ENCODE measurements around the gene ATP6V0B.

Gene ATP6V0B

DNA sequence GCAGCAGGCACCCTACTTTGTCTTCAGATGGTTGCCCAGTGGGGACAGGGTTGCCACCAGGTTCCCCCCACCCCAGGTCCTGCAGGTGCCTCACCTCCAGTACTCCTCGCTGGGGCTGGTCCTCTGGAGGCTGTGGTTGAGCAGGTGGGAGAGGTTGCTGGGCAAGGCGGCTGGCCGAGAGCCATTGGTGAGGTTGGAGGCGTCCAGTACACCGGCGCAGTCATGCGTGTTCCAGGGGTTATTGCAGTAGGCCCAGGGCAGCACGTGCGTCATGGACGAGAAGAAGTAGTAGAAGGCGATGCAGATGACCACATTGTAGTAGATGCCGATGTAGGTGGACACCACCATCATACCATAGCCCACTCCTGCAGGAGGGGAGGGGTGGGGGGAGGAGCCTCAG lies 33.5 kb downstream of the ATP6V0B start:
- no peak for DNase-seq

DNA sequence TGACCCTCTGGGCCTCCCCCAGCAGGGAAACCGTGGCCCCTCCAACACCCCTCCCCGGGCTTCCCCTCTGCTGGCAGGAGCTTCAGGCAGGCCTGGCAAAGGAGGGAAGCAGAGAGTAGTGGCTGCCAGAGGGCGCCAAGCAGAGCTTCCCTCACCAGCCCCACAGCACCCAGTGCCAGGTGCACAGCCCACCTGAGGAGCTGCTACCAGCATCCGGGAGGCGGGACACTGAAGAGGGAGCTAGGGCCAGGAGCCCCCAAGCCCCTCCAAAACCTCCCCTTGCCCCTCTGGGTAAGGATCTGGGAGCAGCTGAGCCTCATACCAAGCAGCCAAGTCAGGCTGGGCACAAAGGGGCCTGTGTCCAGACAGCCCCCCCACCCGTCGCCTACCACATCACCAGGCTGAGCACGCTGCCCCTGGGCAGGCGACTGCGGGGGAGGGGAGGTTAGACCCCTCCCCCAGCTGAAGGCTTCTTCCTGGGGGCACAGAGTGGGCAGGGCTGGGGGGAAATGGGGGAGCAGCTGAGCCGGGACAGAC lies 36.2 kb downstream of the ATP6V0B start:
- no peak for DNase-seq

DNA sequence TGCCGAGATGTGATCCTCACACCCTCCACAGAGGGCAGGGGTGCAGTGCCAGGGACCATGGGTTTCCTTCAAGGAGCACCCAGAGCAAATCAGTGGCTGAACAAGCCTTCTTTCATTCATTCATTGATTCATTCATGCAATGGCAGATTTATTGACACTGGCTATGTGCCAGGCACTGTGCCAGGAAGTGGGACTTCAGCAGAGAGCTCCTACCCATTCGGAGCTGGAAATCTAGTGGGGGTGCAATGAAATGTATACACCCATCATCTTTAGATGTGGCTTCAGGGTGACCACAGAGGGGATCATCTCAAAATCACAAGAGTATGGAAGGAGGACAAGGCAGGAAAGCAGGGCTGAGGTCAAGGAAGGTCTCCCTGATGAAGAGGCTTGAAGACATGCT lies 37.6 kb downstream of the ATP6V0B start:
- no peak for DNase-seq

DNA sequence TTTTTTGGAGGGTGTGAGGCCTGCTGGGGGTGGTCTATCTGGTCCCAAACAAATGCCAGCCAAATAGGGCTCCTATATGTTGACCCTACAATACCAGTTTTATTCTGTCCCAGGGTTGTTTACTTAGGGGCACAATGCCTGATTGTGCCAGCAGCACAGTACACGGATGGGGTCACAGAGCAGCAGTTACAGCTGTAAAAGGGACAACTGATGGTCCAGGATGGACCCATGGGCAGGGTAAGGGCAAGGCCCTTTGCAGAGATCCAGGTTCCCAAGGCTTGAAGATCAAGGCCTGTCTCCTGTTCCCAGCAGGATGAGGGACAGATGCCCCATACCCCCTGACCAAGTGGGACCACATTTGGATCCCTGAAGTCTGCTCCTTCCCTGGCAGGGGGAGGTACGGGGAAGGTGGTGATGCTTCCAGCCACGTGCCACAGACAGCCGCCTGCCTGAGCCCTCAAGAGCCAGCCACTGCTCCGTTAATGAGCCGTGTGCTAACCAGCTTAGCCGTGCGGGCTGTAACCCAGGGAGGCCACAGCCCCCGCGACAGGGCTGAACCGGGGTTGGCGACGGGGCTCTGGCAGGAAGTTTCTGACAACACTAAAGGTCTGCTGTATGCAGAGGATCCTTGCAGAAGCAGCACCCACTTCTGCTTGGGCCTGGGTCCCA lies 38.3 kb downstream of the ATP6V0B start:
- DNase-seq, result no peak

DNA sequence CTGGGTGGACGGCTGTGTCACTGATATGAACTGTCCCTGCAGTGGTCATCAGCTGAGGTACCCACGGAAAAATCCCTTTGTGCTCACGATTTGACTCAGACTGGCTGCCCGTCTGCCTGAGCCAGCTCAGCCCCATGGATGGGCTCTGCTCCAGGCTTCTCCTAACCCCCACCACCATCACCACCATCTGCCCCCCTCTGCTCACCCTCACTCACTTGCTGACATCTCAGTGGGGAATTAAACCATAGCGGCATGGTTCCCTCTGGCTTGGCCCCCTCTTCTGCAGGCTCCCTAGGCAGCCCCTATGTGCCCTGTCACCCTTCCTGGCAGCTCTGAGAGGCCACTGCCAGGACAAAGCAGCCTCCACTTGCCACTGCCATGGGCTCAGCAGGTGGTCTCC lies 39.2 kb downstream of the ATP6V0B start:
- DNase-seq, result no peak

DNA sequence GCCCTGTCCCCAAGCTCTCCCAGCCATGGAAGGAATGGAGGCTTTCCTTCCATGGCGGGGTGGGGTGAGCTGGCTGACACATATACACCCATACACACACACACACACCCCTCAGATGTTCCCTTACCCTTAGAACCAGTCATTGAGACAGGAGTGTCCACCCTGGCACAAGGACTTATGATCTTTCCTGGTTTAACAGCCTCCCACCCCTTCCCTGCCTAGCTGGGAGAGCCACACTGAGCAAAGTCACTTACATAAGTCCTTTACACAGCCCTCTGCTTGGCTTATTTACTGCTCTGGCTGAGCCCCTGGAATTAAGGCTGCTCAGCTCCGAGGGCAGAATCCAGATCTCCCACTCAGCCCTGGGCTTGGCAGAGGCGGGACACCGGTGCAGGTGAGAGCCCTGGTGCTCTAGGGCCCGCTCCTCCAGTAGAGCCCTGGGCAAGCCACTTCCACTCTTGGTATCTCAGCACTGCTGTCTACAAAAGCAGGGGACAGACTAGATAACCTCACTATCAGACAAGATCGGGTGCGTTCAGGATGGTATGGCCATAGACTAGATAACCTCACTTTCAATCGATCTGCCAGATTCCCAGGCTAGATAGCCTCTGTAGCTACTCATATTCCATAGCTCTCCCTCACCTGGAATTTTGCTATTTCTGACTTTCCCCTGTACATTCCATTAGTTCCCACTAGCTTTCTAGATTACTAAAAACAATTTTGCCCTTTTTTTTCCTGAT lies 39.8 kb downstream of the ATP6V0B start:
- no peak for DNase-seq

DNA sequence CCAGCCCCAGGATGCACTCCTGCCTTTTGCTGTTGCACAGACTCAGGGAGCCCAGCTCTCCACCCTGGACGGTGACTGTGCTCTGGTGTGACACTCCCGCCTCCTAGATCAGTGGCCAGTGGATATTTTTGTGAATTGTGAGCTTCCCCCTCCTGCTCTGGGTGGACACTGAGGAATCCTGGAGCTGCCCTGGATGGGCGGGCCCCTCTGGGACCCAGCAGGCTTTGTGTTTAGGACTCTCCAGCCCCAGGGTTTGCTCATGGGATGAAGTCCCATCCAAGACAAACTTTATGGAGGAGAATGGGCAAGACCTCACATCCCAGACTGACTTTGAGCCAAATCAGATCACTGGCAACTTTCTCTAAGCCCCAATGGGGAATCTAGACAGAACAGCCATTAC lies 40.4 kb downstream of the ATP6V0B start:
- DNase-seq, result no peak

DNA sequence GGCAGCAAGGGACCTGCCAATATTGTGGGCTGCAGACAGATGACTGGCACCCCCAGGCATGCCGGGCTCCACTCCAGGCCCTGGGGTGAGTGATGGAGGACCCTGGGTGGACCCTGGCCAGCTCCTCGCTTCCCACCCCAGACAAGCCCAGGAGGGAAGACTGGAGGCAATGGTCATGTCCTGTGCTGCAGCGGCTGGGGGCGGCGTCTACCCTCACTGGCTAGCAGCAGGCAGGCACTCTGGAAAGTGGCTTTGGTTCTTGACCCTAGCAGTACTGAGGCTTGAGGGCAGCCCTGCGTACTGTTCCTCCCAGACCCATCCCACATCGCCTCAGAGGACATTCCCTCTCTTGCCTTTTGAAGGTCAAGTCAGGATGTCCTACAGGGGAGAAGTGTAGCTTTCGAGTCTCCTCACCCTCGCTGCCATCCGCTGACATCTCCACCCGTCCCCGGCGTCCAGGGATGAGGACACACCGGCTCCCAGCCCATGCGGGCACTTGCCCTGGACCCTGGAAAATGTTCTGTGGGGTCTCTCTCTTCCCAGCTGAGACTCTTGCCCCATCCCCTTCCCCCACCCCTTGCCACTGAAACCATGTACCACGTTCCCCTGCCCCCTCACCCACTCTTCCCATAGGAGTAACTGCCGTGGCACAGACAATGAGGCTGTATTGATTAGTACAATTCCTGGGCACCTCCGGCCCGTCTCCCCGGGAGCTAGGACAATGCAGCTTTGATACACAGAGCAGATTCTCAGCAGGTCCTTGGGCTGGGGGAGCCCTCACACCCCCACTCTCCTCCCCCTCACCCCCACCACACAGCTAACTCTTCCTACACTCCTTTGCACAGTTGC lies 41.5 kb downstream of the ATP6V0B start:
- DNase-seq, result no peak

DNA sequence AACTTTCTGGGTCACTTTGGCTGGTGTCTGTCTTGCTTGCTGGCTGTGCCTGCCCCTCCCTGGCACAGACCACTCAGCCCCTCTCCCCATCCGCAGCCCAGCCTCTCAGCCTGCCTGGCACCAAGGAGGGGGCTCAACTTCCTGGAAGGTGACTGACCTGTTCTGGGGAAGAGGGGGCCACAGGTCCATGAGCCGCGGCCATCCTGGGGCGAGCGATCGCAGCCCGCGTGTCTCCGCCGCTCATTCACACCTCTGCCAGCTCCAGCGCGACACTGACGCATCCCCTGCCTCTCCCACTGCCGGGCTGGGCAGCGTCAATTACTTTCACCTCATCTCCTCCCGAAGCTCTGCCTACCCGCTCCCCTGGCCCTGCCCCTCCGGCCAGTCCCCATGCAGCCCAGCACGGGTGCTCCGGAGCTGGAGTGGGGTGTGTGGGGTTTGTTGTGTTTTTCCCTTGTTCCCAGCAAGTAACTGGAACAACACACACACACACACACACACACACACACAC lies 42.2 kb downstream of the ATP6V0B start:
- DNase-seq, result no peak

DNA sequence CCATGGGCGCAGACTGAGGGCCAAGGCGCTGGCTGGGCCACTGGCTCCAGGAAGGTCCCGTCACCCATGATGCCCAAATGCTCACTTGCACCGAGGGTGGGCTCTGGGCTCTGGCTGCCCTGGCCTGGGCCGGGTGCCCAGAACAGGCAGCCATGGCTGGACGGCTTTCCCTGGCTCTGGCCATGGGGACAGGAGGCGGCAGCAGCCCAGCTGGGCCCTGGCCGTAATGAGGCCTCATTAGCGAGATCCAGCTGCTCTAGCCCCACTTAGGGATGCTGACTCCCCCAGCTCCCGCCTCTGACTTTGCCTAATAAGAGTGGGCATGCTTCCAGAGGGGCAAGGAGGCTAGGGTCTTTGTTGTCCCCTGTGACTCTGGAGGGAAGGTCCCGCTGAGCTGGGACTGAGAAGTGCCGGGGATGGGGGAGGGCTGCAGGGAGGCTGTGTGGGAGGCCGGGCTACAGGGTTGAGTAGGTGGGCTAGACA lies 44.7 kb downstream of the ATP6V0B start:
- DNase-seq, result no peak

DNA sequence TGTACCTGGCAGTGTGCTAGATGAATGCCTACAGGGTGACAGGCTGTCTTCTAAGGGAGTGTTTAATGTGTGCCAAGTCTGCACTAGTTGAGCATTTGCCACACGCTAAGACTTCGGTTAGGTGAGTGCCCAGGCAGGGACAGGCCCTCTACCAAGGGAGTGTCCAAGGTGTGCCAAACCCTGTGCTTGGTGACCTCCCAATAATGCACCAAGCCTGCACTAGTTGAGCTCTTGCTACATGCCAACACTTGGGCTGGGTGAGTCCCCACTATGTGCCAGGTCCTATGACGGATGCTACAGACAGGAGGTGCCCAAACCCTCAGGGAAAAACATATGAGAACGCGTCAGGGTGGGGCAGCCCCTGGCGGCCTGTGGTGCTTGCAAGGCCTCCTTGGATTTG lies 45.7 kb downstream of the ATP6V0B start:
- DNase-seq, result no peak

DNA sequence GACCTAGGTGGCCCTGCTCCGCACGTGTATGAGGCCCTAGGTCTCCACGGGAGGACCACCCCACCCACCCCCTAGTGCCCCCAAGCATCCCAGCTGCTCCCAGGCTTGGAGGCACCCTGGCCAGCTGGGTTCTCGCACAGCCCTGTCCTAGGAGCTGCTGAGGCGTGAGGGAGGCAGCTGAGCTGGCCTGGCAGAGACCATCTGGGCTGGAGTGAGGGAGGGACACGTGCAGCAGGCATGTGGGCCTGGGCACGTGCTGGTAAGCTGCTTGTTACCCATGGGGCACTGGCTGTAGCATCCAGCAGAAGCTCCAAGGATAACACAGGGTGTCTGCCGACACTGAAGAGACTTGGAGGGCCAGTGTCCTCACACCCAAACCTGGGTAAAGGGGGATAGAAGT lies 46.4 kb downstream of the ATP6V0B start:
- DNase-seq, result no peak

DNA sequence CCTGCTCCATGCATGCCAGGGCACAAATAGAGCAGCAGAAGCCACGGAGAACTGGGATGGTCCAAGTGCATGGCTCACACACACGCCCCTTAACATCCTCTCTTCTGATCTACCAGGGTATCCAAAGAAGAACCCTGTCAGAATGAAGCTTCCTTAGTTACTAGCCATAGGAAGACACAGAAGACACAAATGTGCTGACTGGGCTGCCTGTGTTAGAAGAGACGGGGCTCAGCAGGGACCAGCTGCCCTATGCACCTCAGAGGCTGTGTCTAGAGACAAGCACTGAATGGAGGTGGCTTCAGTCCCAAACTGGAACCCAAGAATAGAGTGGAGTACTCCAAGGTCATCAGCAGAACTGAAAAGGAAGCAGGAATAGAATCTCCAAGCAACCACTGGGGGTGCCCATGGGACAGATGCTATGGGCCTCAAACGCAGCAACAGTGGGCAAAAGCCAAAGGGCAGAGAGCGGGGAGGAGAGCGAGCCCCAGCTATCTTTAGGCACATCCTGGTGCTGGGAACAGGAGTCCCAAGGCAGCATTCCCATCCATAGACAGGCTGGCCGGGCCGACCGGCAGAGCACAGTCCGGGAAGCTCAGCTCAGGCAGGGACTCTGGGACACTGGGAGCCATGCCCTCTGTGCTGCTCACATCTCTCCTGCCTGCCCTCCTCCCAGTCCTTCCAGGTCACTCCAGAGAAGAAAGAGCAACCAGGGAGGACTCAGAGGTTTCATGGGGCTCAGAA lies 47.0 kb downstream of the ATP6V0B start:
- no peak for DNase-seq

DNA sequence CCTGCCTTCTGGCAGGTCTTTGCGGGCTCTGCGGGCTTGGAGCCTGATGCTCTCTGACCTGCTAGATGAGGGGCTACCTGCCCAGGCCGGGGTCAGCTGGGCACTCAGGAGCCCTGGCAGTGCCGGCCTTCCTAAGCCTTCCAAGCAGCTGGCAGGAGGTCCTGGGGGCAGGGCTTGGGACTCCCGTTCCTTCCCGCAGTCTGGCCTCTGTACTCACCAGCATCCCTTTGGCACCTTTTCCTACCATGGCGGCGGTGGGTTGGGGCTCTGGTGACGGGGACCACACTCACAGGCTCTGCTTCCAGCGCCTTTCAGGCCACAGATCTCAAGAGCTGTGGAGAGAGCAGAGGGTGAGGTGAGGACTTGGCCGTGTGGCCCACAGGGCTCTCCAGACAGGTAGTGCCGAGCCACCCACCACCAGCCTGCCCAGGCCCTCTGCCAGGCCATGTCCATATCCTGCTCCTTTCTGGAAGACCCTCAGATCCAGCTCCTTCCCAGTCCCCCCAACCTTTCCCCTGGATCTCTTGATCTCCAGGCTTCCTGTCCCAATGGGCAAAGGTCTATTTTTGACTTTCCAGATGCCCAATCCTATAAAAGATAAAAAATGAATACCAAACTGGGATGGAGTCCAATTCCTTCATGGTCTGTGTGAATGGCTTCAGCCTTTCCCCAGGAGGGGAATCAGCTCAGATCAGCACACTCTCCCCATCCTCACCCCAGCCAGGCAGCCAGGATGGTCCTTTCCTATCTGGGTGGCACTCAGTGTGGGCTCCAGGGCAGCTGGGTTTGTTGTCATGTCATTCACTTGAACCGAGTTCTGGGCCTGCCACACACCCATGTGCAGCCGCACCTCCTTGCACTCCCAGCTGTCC lies 49.5 kb downstream of the ATP6V0B start:
- no peak for DNase-seq

DNA sequence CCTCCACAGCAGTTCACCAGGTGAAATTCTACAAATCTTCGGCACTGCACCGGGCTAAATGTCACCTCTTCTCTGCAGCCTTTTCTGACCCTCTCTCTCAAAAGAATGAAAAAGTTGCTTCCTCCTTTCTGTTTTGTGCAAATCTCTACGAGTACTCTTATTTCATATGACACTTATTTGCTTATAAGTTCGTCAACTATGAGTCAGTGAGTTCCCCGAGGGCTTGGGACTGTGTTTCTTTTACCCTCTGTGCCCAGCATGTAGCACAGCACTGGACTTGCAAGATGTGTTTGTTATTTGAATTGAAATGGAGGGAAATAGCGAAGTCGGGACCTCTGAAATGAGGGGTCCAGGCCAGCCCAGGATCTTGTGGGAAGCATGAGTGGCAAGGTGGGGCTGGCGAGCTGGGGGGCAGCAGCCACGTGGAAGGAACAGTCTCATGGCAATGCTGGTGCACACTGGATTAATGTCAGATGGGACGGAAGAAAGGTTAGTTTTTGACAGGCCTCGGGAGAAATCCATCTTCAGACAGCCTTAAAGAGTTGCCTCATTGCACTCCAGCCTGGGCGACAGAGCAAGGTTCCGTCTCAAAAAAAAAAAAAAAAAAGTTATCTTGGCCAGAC lies 50.3 kb downstream of the ATP6V0B start:
- no peak for DNase-seq

DNA sequence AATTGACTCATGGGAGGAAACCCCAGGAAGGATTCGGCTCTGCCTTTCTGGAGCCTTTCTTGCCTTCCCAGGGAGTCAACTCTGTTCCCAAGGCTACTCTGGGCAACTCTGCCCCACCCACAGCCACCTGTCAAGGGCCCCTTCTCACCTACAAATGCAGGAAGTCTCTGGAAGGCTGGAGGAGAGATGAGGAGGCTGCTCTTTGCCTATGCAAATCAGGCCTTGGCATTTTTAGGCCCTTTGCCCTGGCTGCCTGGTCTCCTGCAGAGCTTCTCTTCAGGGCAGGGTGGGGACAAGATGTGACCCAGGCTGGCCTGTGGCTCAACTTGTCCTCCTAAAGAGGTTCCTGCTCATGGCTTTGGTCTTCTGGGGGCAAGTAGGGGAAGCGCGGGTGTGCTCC lies 51.1 kb downstream of the ATP6V0B start:
- DNase-seq, result no peak

DNA sequence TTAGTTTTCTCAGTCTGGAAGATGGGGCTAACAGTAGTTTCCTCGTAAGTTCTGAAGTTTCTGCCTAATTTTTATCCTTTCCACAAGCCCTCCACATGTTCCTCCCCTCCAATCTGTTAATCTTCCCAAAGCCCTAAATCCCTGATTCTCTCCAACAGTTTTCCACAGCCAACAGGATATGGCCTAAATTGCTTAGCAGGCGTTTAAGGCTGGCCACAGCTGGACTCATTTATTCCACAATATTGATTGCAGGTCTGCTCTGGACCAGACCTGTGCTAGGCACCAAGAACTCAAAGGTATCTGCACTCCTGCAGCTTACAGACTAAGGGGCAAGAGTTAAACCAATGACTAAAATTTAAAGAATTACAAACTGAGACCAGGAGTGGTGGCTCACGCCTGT lies 52.6 kb downstream of the ATP6V0B start:
- no peak for DNase-seq
